HEK293 (cell line): ENCODE data around the gene OXA1L.

Source experiments
- KLF10 ChIP-seq: fragments of 450-650 bp; IDR thresholded peaks from 2 replicates; pipeline ENCODE4 v1.5.1; 2018; ENCODE audit warnings: missing biosample characterization, mild to moderate bottlenecking, missing genetic modification characterization
- KLF9 ChIP-seq: fragments of 450-650 bp; formaldehyde crosslinking; IDR thresholded peaks from 2 replicates; pipeline ENCODE4 v1.5.1; 2016; ENCODE audit warnings: missing biosample characterization, missing genetic modification characterization, low read depth
- TCF7L2 ChIP-seq: IDR thresholded peaks from 2 replicates; pipeline ENCODE4 v1.6.1; 2011; ENCODE audit warnings: low read depth, mild to moderate bottlenecking, inconsistent platforms, low read length, moderate library complexity, borderline replicate concordance
- ZNF23 ChIP-seq: fragments of 450-650 bp; formaldehyde crosslinking; IDR thresholded peaks from 2 replicates; pipeline ENCODE4 v1.5.1; 2016; ENCODE audit warnings: missing biosample characterization, missing genetic modification characterization, borderline replicate concordance
- ZNF239 ChIP-seq: fragments of 450-650 bp; formaldehyde crosslinking; IDR thresholded peaks from 2 replicates; pipeline ENCODE4 v1.5.1; 2016; ENCODE audit warnings: missing biosample characterization, missing genetic modification characterization
- ZNF24 ChIP-seq: fragments of 450-650 bp; formaldehyde crosslinking; IDR thresholded peaks from 2 replicates; pipeline ENCODE4 v1.5.1; 2016; ENCODE audit warnings: missing biosample characterization, missing genetic modification characterization
- ZNF658 ChIP-seq: fragments of 450-650 bp; formaldehyde crosslinking; IDR thresholded peaks from 2 replicates; pipeline ENCODE4; 2016; ENCODE audit warnings: missing biosample characterization, missing genetic modification characterization
- ZNF660 ChIP-seq: fragments of 450-650 bp; IDR thresholded peaks from 2 replicates; pipeline ENCODE4 v1.5.1; 2018; ENCODE audit warnings: missing biosample characterization, mild to moderate bottlenecking, missing genetic modification characterization
- ZNF677 ChIP-seq: fragments of 450-650 bp; IDR thresholded peaks from 2 replicates; pipeline ENCODE4 v1.5.0; 2018; ENCODE audit warnings: missing biosample characterization, mild to moderate bottlenecking, missing genetic modification characterization, moderate library complexity
- ZNF747 ChIP-seq: fragments of 450-650 bp; formaldehyde crosslinking; IDR thresholded peaks from 2 replicates; pipeline ENCODE4 v1.5.1; 2016; ENCODE audit warnings: missing biosample characterization, missing genetic modification characterization
- TF ChIP-seq, protein P1 (sequence below): fragments of 450-650 bp; formaldehyde crosslinking; conservative IDR thresholded peaks from 2 replicates; pipeline ENCODE4 v1.5.1; 2016; ENCODE audit warnings: low read depth, missing biosample characterization, missing genetic modification characterization
- TF ChIP-seq, protein P2 (sequence below): fragments of 450-650 bp; formaldehyde crosslinking; IDR thresholded peaks from 2 replicates; pipeline ENCODE4 v1.5.1; 2016; ENCODE audit warnings: missing biosample characterization, missing genetic modification characterization
- TF ChIP-seq, protein P3 (sequence below): fragments of 450-650 bp; formaldehyde crosslinking; IDR thresholded peaks from 2 replicates; pipeline ENCODE4 v1.5.1; 2017; ENCODE audit warnings: missing biosample characterization, mild to moderate bottlenecking, missing genetic modification characterization, moderate library complexity
- TF ChIP-seq, protein P4 (sequence below): fragments of 450-650 bp; IDR thresholded peaks from 2 replicates; pipeline ENCODE4 v1.5.1; 2018; ENCODE audit warnings: missing biosample characterization, mild to moderate bottlenecking, missing genetic modification characterization

DNA sequence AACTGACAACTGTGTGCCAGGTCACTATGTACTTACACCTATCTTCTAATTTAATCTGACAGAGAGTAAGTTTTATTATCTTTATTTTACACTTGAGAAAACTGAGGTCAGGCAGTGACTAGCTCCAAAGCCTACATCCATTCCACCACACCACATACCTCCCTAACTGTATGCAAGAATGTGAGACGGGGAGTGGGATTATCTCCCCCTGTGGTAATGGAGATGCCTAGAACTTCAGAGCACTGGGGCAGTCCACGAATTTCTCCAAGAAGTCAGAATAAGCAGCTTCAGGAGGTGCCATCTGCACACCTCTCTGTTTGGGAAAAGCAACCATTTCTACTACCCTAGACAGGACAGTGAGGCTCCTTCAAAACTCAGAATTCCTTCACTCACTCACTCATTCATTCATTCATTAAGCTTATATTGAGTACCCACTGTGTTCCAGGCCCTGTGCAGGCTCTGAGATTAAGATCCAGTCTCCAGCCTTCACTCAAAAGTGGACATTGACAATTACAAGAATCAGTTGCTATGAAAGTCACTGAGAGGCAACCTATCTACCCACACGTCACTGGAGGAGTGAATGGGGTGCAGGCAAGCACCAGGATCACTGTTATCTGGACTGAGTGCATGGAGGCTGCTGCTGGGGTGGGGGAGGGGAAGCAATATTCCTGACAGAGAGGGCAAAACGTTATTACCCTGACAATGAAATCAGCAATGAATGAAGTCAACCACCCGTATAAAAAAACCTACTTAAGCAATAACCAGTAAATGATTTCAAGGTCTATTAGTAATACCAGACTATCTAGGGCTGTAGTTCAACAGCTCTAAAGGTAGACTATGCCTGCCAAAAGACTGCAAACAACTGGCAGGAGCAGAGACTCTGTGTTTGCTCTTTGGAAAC, 30.8 kb downstream of the OXA1L start:
- TF ChIP-seq, protein P1, sequence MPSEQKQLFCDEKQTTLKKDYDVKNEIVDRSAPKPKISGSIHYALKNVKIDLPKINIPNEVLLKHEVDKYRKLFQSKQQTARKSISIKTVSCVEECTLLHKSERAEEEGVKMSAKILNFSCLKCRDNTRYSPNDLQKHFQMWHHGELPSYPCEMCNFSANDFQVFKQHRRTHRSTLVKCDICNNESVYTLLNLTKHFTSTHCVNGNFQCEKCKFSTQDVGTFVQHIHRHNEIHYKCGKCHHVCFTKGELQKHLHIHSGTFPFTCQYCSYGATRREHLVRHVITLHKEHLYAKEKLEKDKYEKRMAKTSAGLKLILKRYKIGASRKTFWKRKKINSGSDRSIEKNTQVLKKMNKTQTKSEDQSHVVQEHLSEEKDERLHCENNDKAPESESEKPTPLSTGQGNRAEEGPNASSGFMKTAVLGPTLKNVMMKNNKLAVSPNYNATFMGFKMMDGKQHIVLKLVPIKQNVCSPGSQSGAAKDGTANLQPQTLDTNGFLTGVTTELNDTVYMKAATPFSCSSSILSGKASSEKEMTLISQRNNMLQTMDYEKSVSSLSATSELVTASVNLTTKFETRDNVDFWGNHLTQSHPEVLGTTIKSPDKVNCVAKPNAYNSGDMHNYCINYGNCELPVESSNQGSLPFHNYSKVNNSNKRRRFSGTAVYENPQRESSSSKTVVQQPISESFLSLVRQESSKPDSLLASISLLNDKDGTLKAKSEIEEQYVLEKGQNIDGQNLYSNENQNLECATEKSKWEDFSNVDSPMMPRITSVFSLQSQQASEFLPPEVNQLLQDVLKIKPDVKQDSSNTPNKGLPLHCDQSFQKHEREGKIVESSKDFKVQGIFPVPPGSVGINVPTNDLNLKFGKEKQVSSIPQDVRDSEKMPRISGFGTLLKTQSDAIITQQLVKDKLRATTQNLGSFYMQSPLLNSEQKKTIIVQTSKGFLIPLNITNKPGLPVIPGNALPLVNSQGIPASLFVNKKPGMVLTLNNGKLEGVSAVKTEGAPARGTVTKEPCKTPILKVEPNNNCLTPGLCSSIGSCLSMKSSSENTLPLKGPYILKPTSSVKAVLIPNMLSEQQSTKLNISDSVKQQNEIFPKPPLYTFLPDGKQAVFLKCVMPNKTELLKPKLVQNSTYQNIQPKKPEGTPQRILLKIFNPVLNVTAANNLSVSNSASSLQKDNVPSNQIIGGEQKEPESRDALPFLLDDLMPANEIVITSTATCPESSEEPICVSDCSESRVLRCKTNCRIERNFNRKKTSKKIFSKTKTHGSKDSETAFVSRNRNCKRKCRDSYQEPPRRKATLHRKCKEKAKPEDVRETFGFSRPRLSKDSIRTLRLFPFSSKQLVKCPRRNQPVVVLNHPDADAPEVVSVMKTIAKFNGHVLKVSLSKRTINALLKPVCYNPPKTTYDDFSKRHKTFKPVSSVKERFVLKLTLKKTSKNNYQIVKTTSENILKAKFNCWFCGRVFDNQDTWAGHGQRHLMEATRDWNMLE (tag by site-specific recombination) = no peak
- TF ChIP-seq ZNF24 (tag by site-specific recombination) = no peak
- TF ChIP-seq, protein P2, sequence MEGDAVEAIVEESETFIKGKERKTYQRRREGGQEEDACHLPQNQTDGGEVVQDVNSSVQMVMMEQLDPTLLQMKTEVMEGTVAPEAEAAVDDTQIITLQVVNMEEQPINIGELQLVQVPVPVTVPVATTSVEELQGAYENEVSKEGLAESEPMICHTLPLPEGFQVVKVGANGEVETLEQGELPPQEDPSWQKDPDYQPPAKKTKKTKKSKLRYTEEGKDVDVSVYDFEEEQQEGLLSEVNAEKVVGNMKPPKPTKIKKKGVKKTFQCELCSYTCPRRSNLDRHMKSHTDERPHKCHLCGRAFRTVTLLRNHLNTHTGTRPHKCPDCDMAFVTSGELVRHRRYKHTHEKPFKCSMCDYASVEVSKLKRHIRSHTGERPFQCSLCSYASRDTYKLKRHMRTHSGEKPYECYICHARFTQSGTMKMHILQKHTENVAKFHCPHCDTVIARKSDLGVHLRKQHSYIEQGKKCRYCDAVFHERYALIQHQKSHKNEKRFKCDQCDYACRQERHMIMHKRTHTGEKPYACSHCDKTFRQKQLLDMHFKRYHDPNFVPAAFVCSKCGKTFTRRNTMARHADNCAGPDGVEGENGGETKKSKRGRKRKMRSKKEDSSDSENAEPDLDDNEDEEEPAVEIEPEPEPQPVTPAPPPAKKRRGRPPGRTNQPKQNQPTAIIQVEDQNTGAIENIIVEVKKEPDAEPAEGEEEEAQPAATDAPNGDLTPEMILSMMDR (tag by site-specific recombination) = no peak
- no peak for TF ChIP-seq KLF9 (tag by site-specific recombination)
- no peak for TF ChIP-seq KLF10
- TF ChIP-seq TCF7L2 = no peak
- TF ChIP-seq, protein P3, sequence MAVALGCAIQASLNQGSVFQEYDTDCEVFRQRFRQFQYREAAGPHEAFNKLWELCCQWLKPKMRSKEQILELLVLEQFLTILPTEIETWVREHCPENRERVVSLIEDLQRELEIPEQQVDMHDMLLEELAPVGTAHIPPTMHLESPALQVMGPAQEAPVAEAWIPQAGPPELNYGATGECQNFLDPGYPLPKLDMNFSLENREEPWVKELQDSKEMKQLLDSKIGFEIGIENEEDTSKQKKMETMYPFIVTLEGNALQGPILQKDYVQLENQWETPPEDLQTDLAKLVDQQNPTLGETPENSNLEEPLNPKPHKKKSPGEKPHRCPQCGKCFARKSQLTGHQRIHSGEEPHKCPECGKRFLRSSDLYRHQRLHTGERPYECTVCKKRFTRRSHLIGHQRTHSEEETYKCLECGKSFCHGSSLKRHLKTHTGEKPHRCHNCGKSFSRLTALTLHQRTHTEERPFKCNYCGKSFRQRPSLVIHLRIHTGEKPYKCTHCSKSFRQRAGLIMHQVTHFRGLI (tag by site-specific recombination) = no peak
- no peak for TF ChIP-seq ZNF239
- TF ChIP-seq ZNF23 (tag by site-specific recombination) = no peak
- TF ChIP-seq ZNF658 (tag by site-specific recombination) = no peak
- no peak for TF ChIP-seq ZNF677 (tag by site-specific recombination)
- no peak for TF ChIP-seq ZNF747 (tag by site-specific recombination)
- no peak for TF ChIP-seq ZNF660 (tag by site-specific recombination)
- TF ChIP-seq, protein P4, sequence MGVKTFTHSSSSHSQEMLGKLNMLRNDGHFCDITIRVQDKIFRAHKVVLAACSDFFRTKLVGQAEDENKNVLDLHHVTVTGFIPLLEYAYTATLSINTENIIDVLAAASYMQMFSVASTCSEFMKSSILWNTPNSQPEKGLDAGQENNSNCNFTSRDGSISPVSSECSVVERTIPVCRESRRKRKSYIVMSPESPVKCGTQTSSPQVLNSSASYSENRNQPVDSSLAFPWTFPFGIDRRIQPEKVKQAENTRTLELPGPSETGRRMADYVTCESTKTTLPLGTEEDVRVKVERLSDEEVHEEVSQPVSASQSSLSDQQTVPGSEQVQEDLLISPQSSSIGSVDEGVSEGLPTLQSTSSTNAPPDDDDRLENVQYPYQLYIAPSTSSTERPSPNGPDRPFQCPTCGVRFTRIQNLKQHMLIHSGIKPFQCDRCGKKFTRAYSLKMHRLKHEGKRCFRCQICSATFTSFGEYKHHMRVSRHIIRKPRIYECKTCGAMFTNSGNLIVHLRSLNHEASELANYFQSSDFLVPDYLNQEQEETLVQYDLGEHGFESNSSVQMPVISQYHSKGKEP (tag by site-specific recombination) = no peak
